HG03354 (cell line): Measurements from ENCODE around the gene KIAA1614.

ENCODE experiments used
- ATAC-seq: cut with Tn5 transposase; IDR thresholded peaks from one replicate; pipeline ENCODE4 v1.9.1; 2021; ENCODE audit warnings: mild to moderate bottlenecking; ENCODE audit not compliant: unreplicated experiment, poor library complexity, severe bottlenecking

Gene KIAA1614

GRCh38 chr1:180905927-180906326 is 6.8 kb upstream of the KIAA1614 start:
- ATAC-seq: no peak

- no peak for ATAC-seq
Measured at GRCh38 chr1:180906511-180906910, 6.2 kb upstream of the KIAA1614 start.

- no peak for ATAC-seq
Measured at GRCh38 chr1:180907313-180908055, 5.2 kb upstream of the KIAA1614 start.

- no peak for ATAC-seq
Measured at GRCh38 chr1:180908074-180908765, 4.5 kb upstream of the KIAA1614 start.

GRCh38 chr1:180909005-180909414 is 3.7 kb upstream of the KIAA1614 start:
- peak; percentile 41 for ATAC-seq

- ATAC-seq: peak; percentile 61
Measured at GRCh38 chr1:180909462-180909976, 3.2 kb upstream of the KIAA1614 start.

GRCh38 chr1:180911640-180912191 is 981 bp upstream of the KIAA1614 start:
- no peak for ATAC-seq

GRCh38 chr1:180912211-180912800 is 391 bp upstream of the KIAA1614 start:
- no peak for ATAC-seq

GRCh38 chr1:180915426-180915965 is 2.8 kb downstream of the KIAA1614 start:
- no peak for ATAC-seq

- ATAC-seq: no peak
Measured at GRCh38 chr1:180916012-180916770, 3.5 kb downstream of the KIAA1614 start.

- ATAC-seq: no peak
Measured at GRCh38 chr1:180916771-180917170, 4.1 kb downstream of the KIAA1614 start.

- no peak for ATAC-seq
Measured at GRCh38 chr1:180917306-180918065, 4.8 kb downstream of the KIAA1614 start.

- ATAC-seq: no peak
Measured at GRCh38 chr1:180918519-180918918, 5.8 kb downstream of the KIAA1614 start.

GRCh38 chr1:180919183-180919700 is 6.5 kb downstream of the KIAA1614 start:
- no peak for ATAC-seq

GRCh38 chr1:180920193-180920592 is 7.5 kb downstream of the KIAA1614 start:
- no peak for ATAC-seq

GRCh38 chr1:180920702-180921101 is 8.0 kb downstream of the KIAA1614 start:
- ATAC-seq: no peak

- ATAC-seq: no peak
Measured at GRCh38 chr1:180921386-180921785, 8.7 kb downstream of the KIAA1614 start.

- ATAC-seq: no peak
Measured at GRCh38 chr1:180921891-180922630, 9.4 kb downstream of the KIAA1614 start.
